Measurements from ENCODE around the gene EPHB2.
A peak's percentile ranks its signal among the peaks of the same experiment; 100 is the strongest.

EPHB2 gene

GRCh38 chr1:22913421-22914141 lies 202.9 kb downstream of the EPHB2 start:
- TF ChIP-seq YY1 (IDR thresholded peaks at IDR 0.05; ENCODE audit: low read depth) (no peak), USF1 (IDR thresholded peaks at IDR 0.05) (0 out of 2 replicates have a peak, but pooled peaks have one; percentile 35)

- TF ChIP-seq ZBTB7A (IDR thresholded peaks at IDR 0.05; ENCODE audit: low read depth): no peak
- TF ChIP-seq EP300 (IDR thresholded peaks at IDR 0.05; ENCODE audit: borderline replicate concordance): no peak
- TF ChIP-seq CEBPB (IDR thresholded peaks at IDR 0.05): no peak
- TF ChIP-seq NFIC (IDR thresholded peaks at IDR 0.05): no peak
- TF ChIP-seq TEAD4 (IDR thresholded peaks at IDR 0.05): no peak
- no peak for TF ChIP-seq YY1 (IDR thresholded peaks at IDR 0.05; ENCODE audit: low read depth)
- no peak for TF ChIP-seq REST (IDR thresholded peaks at IDR 0.05; ENCODE audit: low read depth)
- TF ChIP-seq FOXM1 (IDR thresholded peaks at IDR 0.05; ENCODE audit: borderline replicate concordance, low read depth): no peak
- no peak for TF ChIP-seq USF1 (IDR thresholded peaks at IDR 0.05)
- no peak for TF ChIP-seq MAX (IDR thresholded peaks at IDR 0.05)
- no peak for TF ChIP-seq EGR1 (IDR thresholded peaks at IDR 0.05)
- no peak for TF ChIP-seq TCF12 (IDR thresholded peaks at IDR 0.05; ENCODE audit: low read depth)
These were observed 203.5 kb downstream of the EPHB2 start for GRCh38 chr1:22914156-22914555.

- TF ChIP-seq MAX (IDR thresholded peaks at IDR 0.05): no peak
These were observed 204.1 kb downstream of the EPHB2 start for GRCh38 chr1:22914633-22915217.

- TF ChIP-seq EP300 (IDR thresholded peaks at IDR 0.05; ENCODE audit: borderline replicate concordance) (no peak), EGR1 (IDR thresholded peaks at IDR 0.05) (no peak), YY1 (IDR thresholded peaks at IDR 0.05; ENCODE audit: low read depth) (no peak), NFIC (IDR thresholded peaks at IDR 0.05) (no peak), FOXM1 (IDR thresholded peaks at IDR 0.05; ENCODE audit: borderline replicate concordance, low read depth) (no peak), ZBTB7A (IDR thresholded peaks at IDR 0.05; ENCODE audit: low read depth) (no peak), REST (IDR thresholded peaks at IDR 0.05; ENCODE audit: low read depth) (no peak), TCF12 (IDR thresholded peaks at IDR 0.05; ENCODE audit: low read depth) (no peak), TAF1 (IDR thresholded peaks at IDR 0.05; ENCODE audit: low read depth) (no peak), RAD21 (IDR thresholded peaks at IDR 0.05; ENCODE audit: low read depth) (no peak), TEAD4 (IDR thresholded peaks at IDR 0.05) (no peak), CEBPB (IDR thresholded peaks at IDR 0.05) (no peak), USF1 (IDR thresholded peaks at IDR 0.05) (no peak), CREB1 (IDR thresholded peaks at IDR 0.05; ENCODE audit: low read depth) (no peak)
These were observed 204.6 kb downstream of the EPHB2 start for GRCh38 chr1:22915231-22915630.

GRCh38 chr1:22915816-22916470 lies 205.3 kb downstream of the EPHB2 start:
- TF ChIP-seq FOXM1 (IDR thresholded peaks at IDR 0.05; ENCODE audit: borderline replicate concordance, low read depth): no peak
- TF ChIP-seq CEBPB (IDR thresholded peaks at IDR 0.05): no peak
- TF ChIP-seq REST (IDR thresholded peaks at IDR 0.05; ENCODE audit: low read depth): no peak
- TF ChIP-seq EP300 (IDR thresholded peaks at IDR 0.05; ENCODE audit: borderline replicate concordance): no peak
- TF ChIP-seq USF1 (IDR thresholded peaks at IDR 0.05): no peak
- no peak for TF ChIP-seq TAF1 (IDR thresholded peaks at IDR 0.05; ENCODE audit: low read depth)
- no peak for TF ChIP-seq ZBTB7A (IDR thresholded peaks at IDR 0.05; ENCODE audit: low read depth)
- no peak for TF ChIP-seq TCF12 (IDR thresholded peaks at IDR 0.05; ENCODE audit: low read depth)
- no peak for TF ChIP-seq MAX (IDR thresholded peaks at IDR 0.05)
- TF ChIP-seq TEAD4 (IDR thresholded peaks at IDR 0.05): no peak
- TF ChIP-seq NFIC (IDR thresholded peaks at IDR 0.05): no peak
- TF ChIP-seq RAD21 (IDR thresholded peaks at IDR 0.05; ENCODE audit: low read depth): no peak

Data from Ishikawa (cell line).